ENCODE measurements around the gene TOLLIP.
A peak's percentile ranks its signal among the peaks of the same experiment; 100 is the strongest.
"Not testable (repeated sequence)": the region's sequence is repeated elsewhere in the genome, so short reads cannot be mapped to it uniquely, and the experiment has no call there.

Gene TOLLIP

DNA sequence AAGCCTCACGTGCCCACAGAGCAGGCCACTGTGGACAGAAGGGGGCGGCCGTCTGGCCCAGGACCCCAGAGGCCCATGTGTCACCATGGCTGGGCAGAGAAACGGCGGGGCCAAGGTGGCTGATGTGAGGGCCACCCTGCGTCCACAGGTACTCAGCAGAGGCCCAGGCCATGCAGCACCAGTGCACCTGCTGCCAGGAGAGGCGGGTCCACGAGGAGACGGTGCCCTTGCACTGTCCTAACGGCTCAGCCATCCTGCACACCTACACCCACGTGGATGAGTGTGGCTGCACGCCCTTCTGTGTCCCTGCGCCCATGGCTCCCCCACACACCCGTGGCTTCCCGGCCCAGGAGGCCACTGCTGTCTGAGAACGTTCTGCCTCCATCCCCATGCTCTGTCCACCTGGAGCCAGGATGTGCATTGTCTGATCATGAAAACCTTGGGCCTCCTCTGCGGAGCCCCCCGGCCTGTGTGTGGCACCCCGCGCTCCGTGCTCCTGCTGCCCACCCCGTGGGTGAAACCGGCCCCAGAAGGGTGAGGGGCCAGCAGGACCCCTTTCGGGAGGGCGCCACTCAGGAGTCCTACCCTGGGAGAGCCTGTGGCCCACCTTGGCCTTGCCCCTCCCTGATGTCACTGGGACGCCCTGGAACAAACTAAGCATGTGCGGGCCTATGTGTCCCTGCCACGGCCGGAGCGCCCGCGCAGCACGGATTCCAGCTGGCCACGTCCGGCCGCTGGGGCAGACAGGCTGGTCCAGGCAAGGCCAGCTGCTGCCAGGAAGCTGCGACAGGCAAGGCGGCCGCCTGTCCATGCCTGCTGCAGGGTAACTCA, 48.0 kb downstream of the TOLLIP start:
- DNase-seq, result no peak

DNA sequence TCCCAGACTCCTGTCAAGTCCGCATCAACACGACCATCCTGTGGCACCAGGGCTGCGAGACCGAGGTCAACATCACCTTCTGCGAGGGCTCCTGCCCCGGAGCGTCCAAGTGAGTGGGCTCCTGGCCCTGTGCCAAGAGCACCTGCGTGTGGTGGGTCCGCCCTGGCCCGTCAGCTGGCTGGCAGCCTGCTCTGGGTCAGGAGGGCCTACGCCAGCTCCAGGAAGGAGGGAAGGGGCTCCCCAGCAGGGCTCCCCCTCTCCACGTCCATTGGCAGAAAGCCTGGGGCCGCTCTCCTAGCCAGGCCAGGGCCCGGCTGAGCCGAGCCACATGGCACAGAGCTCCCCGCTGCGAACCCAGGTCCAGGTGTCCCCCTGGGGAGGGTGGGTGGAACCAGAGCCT, 48.8 kb downstream of the TOLLIP start:
- no peak for DNase-seq

DNA sequence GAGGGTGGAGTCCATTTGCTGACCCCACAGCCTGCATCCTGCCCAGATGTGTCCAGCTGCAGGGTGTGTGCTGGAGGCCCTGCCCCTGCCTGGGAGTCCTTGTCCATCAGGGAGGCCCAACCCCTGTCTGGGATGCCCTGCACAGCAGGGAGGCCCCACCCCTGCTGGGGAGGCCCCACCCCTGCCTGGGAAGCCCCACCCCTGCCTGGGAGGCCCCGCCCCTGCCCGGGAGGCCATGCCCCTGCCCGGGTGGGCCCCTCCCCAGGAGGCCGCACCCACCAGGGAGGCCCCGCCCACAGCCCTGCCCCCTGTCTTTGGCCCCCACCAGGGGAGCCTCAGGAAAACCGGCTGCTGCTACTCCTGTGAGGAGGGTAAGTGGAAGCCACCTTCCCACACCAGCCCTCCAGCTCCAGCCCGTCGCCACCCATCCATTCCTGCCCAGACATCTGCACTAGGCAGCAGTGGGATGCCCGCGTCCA, 49.4 kb downstream of the TOLLIP start:
- DNase-seq, result peak; percentile 42

DNA sequence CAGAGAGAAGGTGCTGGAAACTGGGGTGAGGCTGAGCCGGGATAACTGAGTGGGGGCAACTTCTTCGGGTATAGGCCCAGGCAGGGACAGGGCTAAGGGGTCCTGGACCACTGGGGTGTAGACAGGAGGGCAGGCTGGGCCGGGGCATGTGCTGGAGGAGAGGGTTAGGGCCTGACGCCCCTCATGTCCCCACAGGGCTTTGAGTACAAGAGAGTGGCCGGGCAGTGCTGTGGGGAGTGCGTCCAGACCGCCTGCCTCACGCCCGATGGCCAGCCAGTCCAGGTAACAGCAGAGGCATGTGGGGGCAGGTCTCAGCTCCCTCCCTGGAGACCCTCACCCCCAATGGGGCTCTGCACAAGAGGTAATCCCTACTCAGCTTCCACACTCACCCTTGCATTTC, 49.9 kb downstream of the TOLLIP start:
- no peak for DNase-seq

DNA sequence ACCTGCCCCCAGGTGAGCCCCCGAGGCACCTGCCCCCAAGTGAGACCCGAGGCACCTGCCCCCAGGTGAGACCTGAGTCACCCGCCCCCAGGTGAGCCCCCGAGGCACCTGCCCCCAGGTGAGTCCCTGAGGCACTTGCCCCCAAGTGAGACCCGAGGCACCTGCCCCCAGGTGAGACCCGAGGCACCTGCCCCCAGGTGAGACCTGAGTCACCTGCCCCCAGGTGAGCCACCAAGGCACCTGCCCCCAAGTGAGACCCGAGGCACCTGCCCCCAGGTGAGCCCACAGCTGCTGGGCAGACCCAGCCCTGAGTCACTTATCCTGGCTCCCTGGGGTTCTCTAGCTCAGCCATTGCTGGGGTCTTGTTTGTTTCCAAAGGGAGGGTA, 50.4 kb downstream of the TOLLIP start:
- DNase-seq, result no peak

DNA sequence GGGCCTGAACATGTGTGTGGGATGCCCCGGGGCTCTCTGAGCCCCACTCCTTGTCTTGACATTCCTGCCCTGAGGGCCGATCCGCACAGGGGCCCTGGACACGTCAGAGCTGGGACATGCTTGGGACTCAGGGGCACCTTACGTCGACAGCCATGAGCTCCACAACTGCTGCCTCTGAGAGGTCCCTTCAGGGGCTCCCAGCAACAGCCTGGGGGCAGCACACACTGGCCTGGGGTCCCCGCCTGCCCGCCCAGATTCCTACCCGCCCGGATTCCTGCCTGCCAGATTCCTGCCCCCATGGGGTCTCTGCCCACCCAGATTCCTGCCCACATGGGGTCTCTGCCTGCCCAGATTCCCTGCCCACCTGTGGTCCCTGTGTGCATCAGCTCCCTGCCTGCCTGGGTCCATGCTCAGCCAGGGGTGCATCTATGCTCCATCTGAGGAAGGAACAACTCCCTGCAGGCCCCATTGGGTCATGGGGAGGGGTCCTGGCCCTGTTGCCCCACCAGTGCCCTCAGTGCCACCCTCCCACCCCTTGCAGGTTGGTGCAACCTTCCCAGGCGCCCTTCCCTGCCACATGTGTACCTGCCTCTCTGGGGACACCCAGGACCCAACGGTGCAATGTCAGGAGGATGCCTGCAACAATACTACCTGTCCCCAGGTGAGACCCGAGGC, 50.9 kb downstream of the TOLLIP start:
- no peak for DNase-seq

DNA sequence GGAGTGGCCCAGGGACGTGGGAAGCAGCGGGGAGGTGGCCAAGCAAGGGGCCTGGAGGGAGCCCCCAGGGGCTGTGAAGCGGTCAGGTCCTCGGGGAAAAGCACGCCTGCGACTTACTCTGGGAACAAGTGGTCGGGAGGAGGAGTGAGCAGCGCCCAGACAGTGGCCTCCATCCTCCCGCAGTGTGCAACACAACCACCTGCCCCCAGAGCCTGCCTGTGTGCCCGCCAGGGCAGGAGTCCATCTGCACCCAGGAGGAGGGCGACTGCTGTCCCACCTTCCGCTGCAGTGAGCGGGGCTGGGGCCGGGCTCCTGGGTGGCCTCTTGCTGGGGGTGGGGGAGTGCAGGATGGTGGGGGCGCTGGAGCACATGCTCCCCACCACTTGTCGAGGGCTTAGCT, 51.5 kb downstream of the TOLLIP start:
- no peak for DNase-seq

DNA sequence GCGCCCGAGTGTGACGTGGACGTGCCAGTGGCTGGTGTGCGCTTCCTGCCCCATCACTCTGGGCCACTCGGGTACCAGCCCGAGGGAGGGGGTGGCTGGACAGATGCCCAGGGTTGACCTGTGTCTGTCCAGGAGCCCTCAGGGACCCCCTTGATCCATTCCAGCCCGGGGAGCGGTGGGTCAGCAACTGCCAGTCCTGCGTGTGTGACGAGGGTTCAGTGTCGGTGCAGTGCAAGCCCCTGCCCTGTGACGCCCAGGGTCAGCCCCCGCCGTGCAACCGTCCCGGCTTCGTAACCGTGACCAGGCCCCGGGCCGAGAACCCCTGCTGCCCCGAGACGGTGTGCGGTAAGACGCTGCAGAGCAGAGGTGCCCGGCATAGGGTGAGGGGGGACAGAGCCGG, 52.1 kb downstream of the TOLLIP start:
- no peak for DNase-seq

DNA sequence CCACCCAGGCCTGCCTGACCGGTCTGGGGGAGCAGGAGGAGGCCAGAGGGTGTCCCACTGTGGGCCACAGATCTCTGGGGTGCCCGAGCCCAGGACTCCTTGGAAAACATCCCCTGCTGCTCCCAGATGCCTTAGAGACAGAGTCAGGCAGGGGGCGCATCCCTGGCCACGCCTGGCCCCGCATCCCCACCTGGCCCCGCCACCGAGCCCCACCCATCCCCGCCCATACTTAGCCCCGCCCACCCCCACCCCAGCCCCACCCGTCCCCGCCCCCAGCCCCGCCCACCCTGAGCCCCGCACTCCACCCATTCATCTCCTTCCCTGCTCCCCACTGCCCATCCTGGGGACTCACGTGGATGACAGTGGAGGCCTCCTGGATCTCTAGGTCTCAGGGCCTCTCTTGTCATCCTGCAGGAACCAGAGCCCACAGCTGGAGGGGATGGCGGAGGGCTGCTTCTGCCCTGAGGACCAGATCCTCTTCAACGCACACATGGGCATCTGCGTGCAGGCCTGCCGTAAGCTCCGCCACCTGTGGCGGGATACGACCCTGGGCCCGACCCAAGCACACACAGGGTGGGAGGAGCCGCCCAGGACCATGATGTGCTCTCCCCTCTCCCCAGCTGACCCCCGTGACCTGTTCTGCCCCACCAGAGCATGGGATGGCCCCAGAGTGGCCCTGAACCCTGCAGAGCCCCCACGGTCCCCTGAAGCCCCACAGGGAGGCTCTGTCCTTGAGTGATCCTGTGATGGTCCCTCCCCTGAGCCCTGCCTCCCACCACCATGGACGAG, 53.0 kb downstream of the TOLLIP start:
- no peak for DNase-seq

DNA sequence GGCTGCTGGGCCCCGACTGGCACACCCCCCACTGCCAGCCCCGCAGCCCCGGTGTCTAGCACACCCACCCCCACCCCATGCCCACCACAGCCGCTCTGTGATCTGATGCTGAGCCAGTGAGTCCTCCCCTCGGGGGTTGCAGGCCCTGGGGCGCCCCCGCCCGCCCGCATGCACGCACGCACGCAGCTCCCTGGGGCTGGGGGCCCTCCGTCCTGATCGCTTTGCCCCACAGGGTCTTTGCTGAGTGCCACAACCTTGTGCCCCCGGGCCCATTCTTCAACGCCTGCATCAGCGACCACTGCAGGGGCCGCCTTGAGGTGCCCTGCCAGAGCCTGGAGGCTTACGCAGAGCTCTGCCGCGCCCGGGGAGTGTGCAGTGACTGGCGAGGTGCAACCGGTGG, 54.3 kb downstream of the TOLLIP start:
- no peak for DNase-seq

DNA sequence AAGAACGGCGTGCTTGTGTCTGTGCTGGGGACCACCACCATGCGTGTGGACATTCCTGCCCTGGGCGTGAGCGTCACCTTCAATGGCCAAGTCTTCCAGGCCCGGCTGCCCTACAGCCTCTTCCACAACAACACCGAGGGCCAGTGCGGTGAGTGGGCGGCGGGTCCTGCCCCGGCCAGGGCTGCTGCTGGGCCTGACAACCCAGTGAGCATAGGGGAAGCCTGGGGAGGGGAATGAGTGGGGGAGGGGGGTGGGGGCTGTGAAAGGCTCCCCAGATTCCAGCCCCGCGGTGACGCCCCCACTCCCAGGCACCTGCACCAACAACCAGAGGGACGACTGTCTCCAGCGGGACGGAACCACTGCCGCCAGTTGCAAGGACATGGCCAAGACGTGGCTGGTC, 54.7 kb downstream of the TOLLIP start:
- DNase-seq, result no peak

DNA sequence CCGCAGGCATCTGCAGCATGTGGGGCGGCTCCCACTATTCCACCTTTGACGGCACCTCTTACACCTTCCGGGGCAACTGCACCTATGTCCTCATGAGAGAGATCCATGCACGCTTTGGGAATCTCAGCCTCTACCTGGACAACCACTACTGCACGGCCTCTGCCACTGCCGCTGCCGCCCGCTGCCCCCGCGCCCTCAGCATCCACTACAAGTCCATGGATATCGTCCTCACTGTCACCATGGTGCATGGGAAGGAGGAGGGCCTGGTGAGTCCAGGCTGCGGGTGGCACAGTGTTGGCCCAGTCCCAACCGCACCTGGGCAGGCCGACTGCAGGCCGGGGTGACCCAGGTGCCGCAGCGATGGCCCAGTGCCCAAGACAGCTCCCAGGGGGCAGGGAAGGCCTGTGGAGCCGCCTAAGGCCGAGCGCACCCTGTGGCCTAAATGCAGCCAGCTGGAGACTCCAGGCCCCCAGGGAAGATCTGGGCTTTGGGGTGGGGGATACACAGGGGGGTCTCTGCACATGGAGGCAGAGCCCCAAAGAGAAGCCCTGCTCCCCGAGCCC, 55.3 kb downstream of the TOLLIP start:
- no peak for DNase-seq

DNA sequence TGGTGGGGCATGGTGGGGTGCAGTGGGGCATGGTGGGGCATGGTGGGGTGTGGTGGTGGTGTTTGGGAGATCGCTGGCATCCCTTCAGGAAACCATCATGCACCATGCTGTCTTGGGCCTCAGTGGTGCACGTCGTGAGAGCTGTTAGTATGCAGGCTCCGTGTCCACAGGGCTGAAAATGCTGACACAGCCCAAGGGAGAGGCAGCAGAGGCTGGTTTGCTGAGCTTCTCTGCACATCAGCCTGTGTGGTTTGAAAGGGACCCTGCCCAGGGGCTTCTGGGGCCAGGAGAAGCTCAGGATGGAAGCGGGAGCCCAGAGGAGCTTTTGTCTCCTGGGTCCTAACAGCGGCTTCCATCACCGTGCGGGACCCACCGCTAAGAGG, 56.3 kb downstream of the TOLLIP start:
- no peak for DNase-seq

DNA sequence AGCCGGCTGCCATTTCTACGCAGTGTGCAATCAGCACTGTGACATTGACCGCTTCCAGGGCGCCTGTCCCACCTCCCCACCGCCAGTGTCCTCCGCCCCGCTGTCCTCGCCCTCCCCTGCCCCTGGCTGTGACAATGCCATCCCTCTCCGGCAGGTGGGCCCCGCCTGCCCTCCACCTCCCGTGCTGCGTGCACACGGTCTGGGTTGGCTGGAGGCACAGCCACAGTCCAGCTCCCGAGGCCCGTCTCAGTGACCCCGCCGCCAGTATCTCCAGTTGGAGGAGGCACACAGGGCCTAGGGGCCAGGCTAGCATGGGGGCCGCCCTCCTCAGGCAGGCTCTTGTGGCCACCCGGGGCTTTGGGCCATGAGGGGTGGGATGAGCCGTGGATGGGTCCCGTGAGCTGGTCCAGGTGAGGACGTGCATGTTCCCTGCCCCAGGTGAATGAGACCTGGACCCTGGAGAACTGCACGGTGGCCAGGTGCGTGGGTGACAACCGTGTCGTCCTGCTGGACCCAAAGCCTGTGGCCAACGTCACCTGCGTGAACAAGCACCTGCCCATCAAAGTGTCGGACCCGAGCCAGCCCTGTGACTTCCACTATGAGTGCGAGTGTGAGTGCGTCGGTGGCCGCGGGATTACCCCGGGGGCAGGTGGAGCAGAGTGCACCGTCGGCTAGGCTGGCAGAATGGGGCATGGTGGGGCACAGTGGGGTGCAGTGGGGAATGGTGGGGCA, 56.9 kb downstream of the TOLLIP start:
- no peak for DNase-seq

DNA sequence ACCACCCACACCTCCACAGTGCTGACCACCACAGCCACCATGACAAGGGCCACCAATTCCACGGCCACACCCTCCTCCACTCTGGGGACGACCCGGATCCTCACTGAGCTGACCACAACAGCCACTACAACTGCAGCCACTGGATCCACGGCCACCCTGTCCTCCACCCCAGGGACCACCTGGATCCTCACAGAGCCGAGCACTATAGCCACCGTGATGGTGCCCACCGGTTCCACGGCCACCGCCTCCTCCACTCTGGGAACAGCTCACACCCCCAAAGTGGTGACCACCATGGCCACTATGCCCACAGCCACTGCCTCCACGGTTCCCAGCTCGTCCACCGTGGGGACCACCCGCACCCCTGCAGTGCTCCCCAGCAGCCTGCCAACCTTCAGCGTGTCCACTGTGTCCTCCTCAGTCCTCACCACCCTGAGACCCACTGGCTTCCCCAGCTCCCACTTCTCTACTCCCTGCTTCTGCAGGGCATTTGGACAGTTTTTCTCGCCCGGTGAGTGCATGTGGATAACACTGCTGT, 58.1 kb downstream of the TOLLIP start:
- DNase-seq, result no peak

DNA sequence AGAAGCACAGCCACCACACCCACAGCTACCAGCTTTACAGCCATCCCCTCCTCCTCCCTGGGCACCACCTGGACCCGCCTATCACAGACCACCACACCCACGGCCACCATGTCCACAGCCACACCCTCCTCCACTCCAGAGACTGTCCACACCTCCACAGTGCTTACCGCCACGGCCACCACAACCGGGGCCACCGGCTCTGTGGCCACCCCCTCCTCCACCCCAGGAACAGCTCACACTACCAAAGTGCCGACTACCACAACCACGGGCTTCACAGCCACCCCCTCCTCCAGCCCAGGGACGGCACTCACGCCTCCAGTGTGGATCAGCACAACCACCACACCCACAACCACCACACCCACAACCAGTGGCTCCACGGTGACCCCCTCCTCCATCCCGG, 59.0 kb downstream of the TOLLIP start:
- not testable (repeated sequence) for DNase-seq

DNA sequence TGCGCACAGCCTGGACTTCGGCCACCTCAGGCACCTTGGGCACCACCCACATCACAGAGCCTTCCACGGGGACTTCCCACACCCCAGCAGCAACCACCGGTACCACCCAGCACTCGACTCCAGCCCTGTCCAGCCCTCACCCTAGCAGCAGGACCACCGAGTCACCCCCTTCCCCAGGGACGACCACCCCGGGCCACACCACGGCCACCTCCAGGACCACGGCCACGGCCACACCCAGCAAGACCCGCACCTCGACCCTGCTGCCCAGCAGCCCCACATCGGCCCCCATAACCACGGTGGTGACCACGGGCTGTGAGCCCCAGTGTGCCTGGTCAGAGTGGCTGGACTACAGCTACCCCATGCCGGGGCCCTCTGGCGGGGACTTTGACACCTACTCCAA, 60.5 kb downstream of the TOLLIP start:
- DNase-seq, result not testable (repeated sequence)

DNA sequence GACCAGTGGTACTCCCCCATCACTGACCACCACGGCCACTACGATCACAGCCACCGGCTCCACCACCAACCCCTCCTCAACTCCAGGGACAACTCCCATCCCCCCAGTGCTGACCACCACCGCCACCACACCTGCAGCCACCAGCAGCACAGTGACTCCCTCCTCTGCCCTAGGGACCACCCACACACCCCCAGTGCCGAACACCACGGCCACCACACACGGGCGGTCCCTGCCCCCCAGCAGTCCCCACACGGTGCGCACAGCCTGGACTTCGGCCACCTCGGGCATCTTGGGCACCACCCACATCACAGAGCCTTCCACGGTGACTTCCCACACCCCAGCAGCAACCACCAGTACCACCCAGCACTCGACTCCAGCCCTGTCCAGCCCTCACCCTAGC, 62.4 kb downstream of the TOLLIP start:
- not testable (repeated sequence) for DNase-seq

DNA sequence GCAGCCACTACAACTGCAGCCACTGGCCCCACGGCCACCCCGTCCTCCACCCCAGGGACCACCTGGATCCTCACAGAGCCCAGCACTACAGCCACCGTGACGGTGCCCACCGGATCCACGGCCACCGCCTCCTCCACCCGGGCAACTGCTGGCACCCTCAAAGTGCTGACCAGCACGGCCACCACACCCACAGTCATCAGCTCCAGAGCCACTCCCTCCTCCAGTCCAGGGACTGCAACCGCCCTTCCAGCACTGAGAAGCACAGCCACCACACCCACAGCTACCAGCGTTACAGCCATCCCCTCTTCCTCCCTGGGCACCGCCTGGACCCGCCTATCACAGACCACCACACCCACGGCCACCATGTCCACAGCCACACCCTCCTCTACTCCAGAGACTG, 63.1 kb downstream of the TOLLIP start:
- not testable (repeated sequence) for DNase-seq

DNA sequence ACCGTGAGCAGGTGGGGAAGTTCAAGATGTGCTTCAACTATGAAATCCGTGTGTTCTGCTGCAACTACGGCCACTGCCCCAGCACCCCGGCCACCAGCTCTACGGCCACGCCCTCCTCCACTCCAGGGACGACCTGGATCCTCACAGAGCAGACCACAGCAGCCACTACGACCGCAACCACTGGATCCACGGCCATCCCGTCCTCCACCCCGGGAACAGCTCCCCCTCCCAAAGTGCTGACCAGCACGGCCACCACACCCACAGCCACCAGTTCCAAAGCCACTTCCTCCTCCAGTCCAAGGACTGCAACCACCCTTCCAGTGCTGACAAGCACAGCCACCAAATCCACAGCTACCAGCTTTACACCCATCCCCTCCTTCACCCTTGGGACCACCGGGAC, 63.7 kb downstream of the TOLLIP start:
- DNase-seq, result not testable (repeated sequence)

DNA sequence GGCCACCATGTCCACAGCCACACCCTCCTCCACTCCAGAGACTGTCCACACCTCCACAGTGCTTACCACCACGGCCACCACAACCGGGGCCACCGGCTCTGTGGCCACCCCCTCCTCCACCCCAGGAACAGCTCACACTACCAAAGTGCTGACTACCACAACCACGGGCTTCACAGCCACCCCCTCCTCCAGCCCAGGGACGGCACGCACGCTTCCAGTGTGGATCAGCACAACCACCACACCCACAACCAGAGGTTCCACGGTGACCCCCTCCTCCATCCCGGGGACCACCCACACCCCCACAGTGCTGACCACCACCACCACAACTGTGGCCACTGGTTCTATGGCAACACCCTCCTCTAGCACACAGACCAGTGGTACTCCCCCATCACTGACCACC, 64.9 kb downstream of the TOLLIP start:
- DNase-seq, result not testable (repeated sequence)

DNA sequence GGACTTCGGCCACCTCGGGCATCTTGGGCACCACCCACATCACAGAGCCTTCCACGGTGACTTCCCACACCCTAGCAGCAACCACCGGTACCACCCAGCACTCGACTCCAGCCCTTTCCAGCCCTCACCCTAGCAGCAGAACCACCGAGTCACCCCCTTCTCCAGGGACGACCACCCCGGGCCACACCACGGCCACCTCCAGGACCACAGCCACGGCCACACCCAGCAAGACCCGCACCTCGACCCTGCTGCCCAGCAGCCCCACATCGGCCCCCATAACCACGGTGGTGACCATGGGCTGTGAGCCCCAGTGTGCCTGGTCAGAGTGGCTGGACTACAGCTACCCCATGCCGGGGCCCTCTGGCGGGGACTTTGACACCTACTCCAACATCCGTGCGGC, 65.9 kb downstream of the TOLLIP start:
- DNase-seq, result not testable (repeated sequence)
